BJ (cell line): ENCODE results near the gene NFASC. TPM values are rescaled to one million over a fixed set of nuclear protein-coding genes. Genes with fewer than 3 reads are reported as not detected.

Experiments
- CTCF ChIA-PET: fragments of 350-600 bp; formaldehyde crosslinking; extraction: SDS; loops from one replicate; lab custom pipeline; 2021; ENCODE audit warnings: antibody characterized with exemption, inconsistent platforms; lab: Yijun Ruan, JAX
- POLR2A ChIA-PET: fragments of 300-600 bp; sonication (Branson Sonifier 250); formaldehyde crosslinking; extraction: SDS; loops from one replicate; lab custom pipeline; 2021; ENCODE audit warnings: antibody characterized with exemption; lab: Charles Lee
- DNase-seq: peaks from one replicate; pipeline ENCODE4 v3.0.0-alpha.2; 2011; ENCODE audit warnings: low read depth
- H3K27me3 ChIP-seq: 2 replicates; pipeline ENCODE4 v1.6.0; 2011; ENCODE audit warnings: low read length; ENCODE audit not compliant: control insufficient read depth, insufficient read depth
- H3K36me3 ChIP-seq: 2 replicates; pipeline ENCODE4 v1.5.1; 2011; ENCODE audit warnings: low read length; ENCODE audit not compliant: control insufficient read depth, insufficient read depth
- H3K4me3 ChIP-seq: 2 replicates; pipeline ENCODE4 v1.5.1; 2011; ENCODE audit warnings: low read depth, mild to moderate bottlenecking, control low read depth, low read length
- CTCF ChIP-seq: IDR thresholded peaks from 2 replicates; pipeline ENCODE4 v1.5.1; 2011; ENCODE audit warnings: low read depth, mild to moderate bottlenecking, control low read depth, inconsistent platforms, low read length, moderate library complexity; ENCODE audit not compliant: insufficient read depth
- polyA plus RNA-seq: library from polyadenylated mRNA; depleted of rRNA; stranded (reverse); fragments of >200 nt; gene quantifications from 2 replicates; pipeline ENCODE4 v1.2.3, GENCODE V29; 2011

NFASC gene
- polyA plus RNA-seq, 1 experiment = 10.9 TPM

GRCh38 chr1:204842369-204842768 is 28.3 kb upstream of the NFASC start:
- ChIA-PET POLR2A (no interaction called here), CTCF (no interaction called here)
- no peaks in the 10 kb centered on the region for H3K36me3 ChIP-seq
- no peak for DNase-seq
- no peaks in the 10 kb centered on the region for H3K27me3 ChIP-seq
- no peak overlapping the region for H3K4me3 ChIP-seq
- TF ChIP-seq CTCF = no peak

- ChIA-PET CTCF (no interaction called here), POLR2A (no interaction called here)
- no peaks in the 10 kb centered on the region for H3K36me3 ChIP-seq
- H3K4me3 ChIP-seq = no peak overlapping the region
- H3K27me3 ChIP-seq = no peaks in the 10 kb centered on the region
- TF ChIP-seq CTCF = no peak
- DNase-seq = no peak
Observed at GRCh38 chr1:204842892-204843291, 27.8 kb upstream of the NFASC start.

- H3K4me3 ChIP-seq = no peak overlapping the region
- H3K27me3 ChIP-seq = no peaks in the 10 kb centered on the region
- no peak for DNase-seq
- H3K36me3 ChIP-seq = no peaks in the 10 kb centered on the region
- ChIA-PET CTCF (interaction anchor here (0.6 to 1.7 kb wide), 3 partner anchors 9 to 40 kb away, joined by 3 to 7 read pairs (median 3); no protein-coding TSS in a partner anchor), POLR2A (no interaction called here)
- no peak for TF ChIP-seq CTCF
Observed at GRCh38 chr1:204846546-204846945, 24.1 kb upstream of the NFASC start.

- CTCF ChIA-PET = interaction anchor here (2.0 kb wide), 1 partner anchor 11 kb away, joined by 4 read pairs; no protein-coding TSS in a partner anchor
Observed at GRCh38 chr1:204848579-204848978, 22.1 kb upstream of the NFASC start.

GRCh38 chr1:204852854-204853253 is 17.8 kb upstream of the NFASC start:
- no peak for TF ChIP-seq CTCF
- POLR2A ChIA-PET = no interaction called here
- Histone ChIP-seq H3K36me3 (no peaks in the 10 kb centered on the region), H3K27me3 (no peaks in the 10 kb centered on the region), H3K4me3 (no peak overlapping the region)
- DNase-seq = no peak
- CTCF ChIA-PET = interaction anchor here (1.1 to 3.4 kb wide), 3 partner anchors 19 to 45 kb away, joined by 3 to 13 read pairs (median 4); no protein-coding TSS in a partner anchor

More at GRCh38 chr1:204848579-204848978, 22.1 kb upstream of the NFASC start:
- POLR2A ChIA-PET = no interaction called here
- TF ChIP-seq CTCF = no peak
- DNase-seq = no peak
- no peaks in the 10 kb centered on the region for H3K27me3 ChIP-seq
- no peaks in the 10 kb centered on the region for H3K36me3 ChIP-seq
- H3K4me3 ChIP-seq = no peak overlapping the region
